Small intestine (tissue), 7 donors: Measurements from ENCODE around the gene SLC9A5. TPM values are rescaled to one million over a fixed set of nuclear protein-coding genes. Genes with fewer than 3 reads are reported as not detected.

Source experiments
- DNase-seq, 2 donors: peaks; one replicate each; pipeline versions ENCODE4 v3.0.0 to v3.0.0-alpha.2; 2013
- FAIRE-seq: peaks from 2 replicates; lab custom pipeline; 2012; peaks lifted over from hg19 to GRCh38; lab: Jason Lieb, UNC
- H3K27ac ChIP-seq, 3 donors: one replicate each; pipeline ENCODE4 v1.5.1; 2013; ENCODE audit warnings: low read length in 2 of 3, mild to moderate bottlenecking in 2 of 3, control low read depth in 1 of 3, inconsistent platforms in 1 of 3, low read depth in 1 of 3, moderate library complexity in 1 of 3
- H3K27me3 ChIP-seq, 3 donors: one replicate each; pipeline ENCODE4 v1.6.1; 2013; ENCODE audit warnings: low read length in 3 of 3, inconsistent platforms in 1 of 3; ENCODE audit not compliant: control insufficient read depth in 3 of 3, insufficient read depth in 3 of 3
- H3K36me3 ChIP-seq, 3 donors: one replicate each; pipeline ENCODE4 v1.6.1; 2013; ENCODE audit warnings: low read length in 3 of 3, inconsistent platforms in 1 of 3, low read depth in 1 of 3, mild to moderate bottlenecking in 1 of 3, moderate library complexity in 1 of 3; ENCODE audit not compliant: control insufficient read depth in 3 of 3, insufficient read depth in 2 of 3
- H3K4me1 ChIP-seq, 3 donors: one replicate each; pipeline ENCODE4 v1.6.1; 2013; ENCODE audit warnings: low read length in 2 of 3, inconsistent platforms in 1 of 3, low read depth in 1 of 3, mild to moderate bottlenecking in 1 of 3, moderate library complexity in 1 of 3; ENCODE audit not compliant: control insufficient read depth in 3 of 3, insufficient read depth in 2 of 3
- H3K4me3 ChIP-seq, 3 donors: one replicate each; pipeline ENCODE4 v1.5.1; 2013; ENCODE audit warnings: low read length in 3 of 3, control low read depth in 1 of 3, inconsistent platforms in 1 of 3, low read depth in 1 of 3, mild to moderate bottlenecking in 1 of 3, moderate library complexity in 1 of 3
- H3K9me3 ChIP-seq, 2 donors: one replicate each; pipeline ENCODE4 v1.6.1; 2013; ENCODE audit warnings: low read depth in 1 of 2, low read length in 1 of 2; ENCODE audit not compliant: control insufficient read depth in 2 of 2, insufficient read depth in 1 of 2
- WGBS, 3 donors: extraction: QIAGEN DNeasy Blood & Tissue Kit; methylation state at CpG; one replicate each; pipeline ENCODE4 v1.1.7; 2013; 5-methylcytosine and 5-hydroxymethylcytosine counted together
- polyA plus RNA-seq, 4 donors: library from polyadenylated mRNA; stranded (reverse) in 3 of 4; unstranded in 1 of 4; fragments of 200-250 nt in 3 of 4; fragments of 120-200 nt in 1 of 4; gene quantifications; one replicate each; pipeline versions ENCODE4 v1.2.1 to v1.2.3, GENCODE V29; 2013
- donor health status: healthy with polysubstance abuse.
- donor health status: control.
- donor health status: control.
- donor health status: Bipolar disorder and iron deficiency.
- donor health status: healthy.

SLC9A5 gene
- polyA plus RNA-seq, 4 donors, result 0.39 to 0.78 (median 0.54) TPM; not detected in 1

- no peaks in the 10 kb centered on the region for H3K27me3 ChIP-seq
- 16 to 49% (median 26%) methylated on average over 9 to 10 of the region's 10 CpGs for WGBS, 3 donors
- peaks cover 6 to 49% (median 12%) of the 10 kb centered on the region in 3 donors for H3K36me3 ChIP-seq
- H3K9me3 ChIP-seq, result no peaks in the 10 kb centered on the region
- peak overlapping the region; percentile 5 to 72 (median 40) for H3K27ac ChIP-seq
- H3K4me3 ChIP-seq, result no peak overlapping the region
- FAIRE-seq, result no peak
- peak; percentile 60 to 67 for DNase-seq
- peaks cover 2 to 24% (median 5%) of the 10 kb centered on the region in 3 donors for H3K4me1 ChIP-seq
Measured at GRCh38 chr16:67241008-67241900, 7.5 kb upstream of the SLC9A5 start.

- H3K27ac ChIP-seq, result peak overlapping the region in 2 of 3 donors; percentile 39 to 72
- H3K4me3 ChIP-seq, result no peak overlapping the region
- peaks cover 1 to 40% (median 10%) of the 10 kb centered on the region in 3 donors for H3K36me3 ChIP-seq
- no peaks in the 10 kb centered on the region for H3K9me3 ChIP-seq
- no peak for DNase-seq
- no peak for FAIRE-seq
- H3K4me1 ChIP-seq, result peaks cover 2 to 24% (median 5%) of the 10 kb centered on the region in 3 donors
- no peaks in the 10 kb centered on the region for H3K27me3 ChIP-seq
- WGBS, 3 donors, result 86 to 89% (median 89%) methylated on average over 4 of the region's 4 CpGs
Measured at GRCh38 chr16:67242138-67242730, 6.5 kb upstream of the SLC9A5 start.

GRCh38 chr16:67243481-67243880, 5.3 kb upstream of the SLC9A5 start:
- H3K27me3 ChIP-seq, result peaks cover 0 to 8% (median 0%) of the 10 kb centered on the region in 3 donors
- H3K4me1 ChIP-seq, result peaks cover 2 to 33% (median 5%) of the 10 kb centered on the region in 3 donors
- no peak overlapping the region for H3K4me3 ChIP-seq
- no peak for DNase-seq
- peaks cover 0 to 28% (median 4%) of the 10 kb centered on the region in 3 donors for H3K36me3 ChIP-seq
- H3K9me3 ChIP-seq, result no peaks in the 10 kb centered on the region
- H3K27ac ChIP-seq, result peak overlapping the region in 1 of 3 donors; percentile 86
- FAIRE-seq, result no peak
- WGBS, 3 donors, result 76 to 83% (median 79%) methylated on average over 4 of the region's 4 CpGs

- Histone ChIP-seq H3K27ac (peak overlapping the region in 1 of 3 donors; percentile 86), H3K27me3 (peaks cover 0 to 18% (median 3%) of the 10 kb centered on the region in 3 donors), H3K9me3 (no peaks in the 10 kb centered on the region), H3K4me1 (peaks cover 2 to 41% (median 5%) of the 10 kb centered on the region in 3 donors), H3K36me3 (peaks cover 0 to 17% (median 0%) of the 10 kb centered on the region in 3 donors), H3K4me3 (no peak overlapping the region)
- peak; percentile 15 to 61 for DNase-seq
- no peak for FAIRE-seq
- WGBS, 3 donors, result 30 to 53% (median 43%) methylated on average over 5 of the region's 5 CpGs
Measured at GRCh38 chr16:67244387-67245185, 4.2 kb upstream of the SLC9A5 start.

- Histone ChIP-seq H3K36me3 (peaks cover 0 to 13% (median 0%) of the 10 kb centered on the region in 3 donors), H3K4me1 (peaks cover 2 to 41% (median 5%) of the 10 kb centered on the region in 3 donors), H3K27ac (peak overlapping the region in 1 of 3 donors; percentile 86), H3K4me3 (no peak overlapping the region), H3K27me3 (peaks cover 0 to 24% (median 3%) of the 10 kb centered on the region in 3 donors), H3K9me3 (no peaks in the 10 kb centered on the region)
- DNase-seq (no peak), FAIRE-seq (no peak)
- WGBS, 3 donors, result 47 to 57% (median 51%) methylated on average over 4 of the region's 4 CpGs
Measured at GRCh38 chr16:67245186-67245585, 3.6 kb upstream of the SLC9A5 start.

- H3K36me3 ChIP-seq, result peaks cover 0 to 10% (median 0%) of the 10 kb centered on the region in 3 donors
- H3K27ac ChIP-seq, result peak overlapping the region; percentile 59 to 86 (median 60)
- no peaks in the 10 kb centered on the region for H3K9me3 ChIP-seq
- WGBS, 3 donors, result 7 to 18% (median 7%) methylated on average over 8 of the region's 8 CpGs
- peaks cover 2 to 37% (median 5%) of the 10 kb centered on the region in 3 donors for H3K4me1 ChIP-seq
- FAIRE-seq (no peak), DNase-seq (peak in 1 of 2 donors; percentile 37)
- peaks cover 0 to 29% (median 3%) of the 10 kb centered on the region in 3 donors for H3K27me3 ChIP-seq
- peak overlapping the region in 2 of 3 donors; percentile 73 to 78 for H3K4me3 ChIP-seq
Measured at GRCh38 chr16:67245674-67246080, 3.1 kb upstream of the SLC9A5 start.

- WGBS, 3 donors, result 0 to 2% (median 1%) methylated on average over 36 to 48 of the region's 48 CpGs
- Histone ChIP-seq H3K27me3 (peaks cover 0 to 30% (median 3%) of the 10 kb centered on the region in 3 donors), H3K36me3 (peaks cover 0 to 9% (median 0%) of the 10 kb centered on the region in 3 donors), H3K4me3 (peak overlapping the region; percentile 73 to 88 (median 78)), H3K27ac (peak overlapping the region; percentile 59 to 86 (median 60)), H3K4me1 (peaks cover 2 to 32% (median 5%) of the 10 kb centered on the region in 3 donors), H3K9me3 (no peaks in the 10 kb centered on the region)
- FAIRE-seq (no peak), DNase-seq (peak; percentile 46 to 82)
Measured at GRCh38 chr16:67246081-67246755, 2.6 kb upstream of the SLC9A5 start.
